PC-3 (cell line): ENCODE measurements around the gene MUC12.
"Not testable (repeated sequence)": the region's sequence is repeated elsewhere in the genome, so short reads cannot be mapped to it uniquely, and the experiment has no call there.

Source experiments
- CTCF ChIP-seq: fragments of 300-600 bp; sonication (generic); conservative IDR thresholded peaks from 2 replicates; pipeline ENCODE4 v1.5.1; 2017; ENCODE audit warnings: antibody characterized with exemption, low read depth, mild to moderate bottlenecking, low read length
- EZH2 ChIP-seq: fragments of 300-600 bp; sonication (generic); IDR thresholded peaks from one replicate; pipeline ENCODE4 v1.6.1; 2017; ENCODE audit warnings: antibody characterized with exemption, mild to moderate bottlenecking, low read length; ENCODE audit not compliant: unreplicated experiment

DNA sequence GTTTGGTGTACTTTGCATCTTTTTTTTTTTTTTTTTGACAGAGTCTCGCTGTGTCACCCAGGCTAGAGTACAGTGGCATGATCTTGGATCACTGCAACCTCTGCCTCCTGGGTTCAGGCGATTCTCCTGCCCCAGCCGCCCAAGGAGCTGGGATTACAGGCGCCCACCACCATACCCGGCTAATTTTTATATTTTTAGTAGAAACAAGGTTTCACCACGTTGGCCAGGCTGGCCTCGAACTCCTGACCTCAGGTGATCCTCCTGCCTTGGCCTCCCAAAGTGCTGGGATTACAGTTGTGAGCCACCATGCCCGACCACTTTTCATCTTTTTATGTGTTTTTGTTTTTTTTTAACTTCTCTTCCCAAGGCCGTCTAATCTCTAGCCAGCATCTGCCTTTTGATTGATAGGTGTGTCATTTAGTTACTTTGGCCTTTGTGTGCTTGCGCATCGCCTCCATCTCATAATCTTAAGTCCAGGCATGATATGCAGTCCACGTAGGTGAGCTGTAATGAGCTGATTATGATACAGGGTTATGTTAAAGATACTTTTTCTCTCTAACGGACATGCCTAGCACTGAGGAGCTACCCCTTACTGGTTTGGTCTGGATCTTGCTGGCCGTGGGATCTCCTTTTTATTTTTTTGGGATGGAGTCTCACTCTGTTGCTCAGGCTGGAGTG is 15.0 kb downstream of the MUC12 start:
- not testable (repeated sequence) for TF ChIP-seq CTCF, EZH2
